GM21360 (cell line): ENCODE measurements around the gene CACNA2D3.
"Not testable (repeated sequence)": the region's sequence is repeated elsewhere in the genome, so short reads cannot be mapped to it uniquely, and the experiment has no call there.

ENCODE experiments used
- ATAC-seq: cut with Tn5 transposase; IDR thresholded peaks from one replicate; pipeline ENCODE4 v1.9.1; 2021; ENCODE audit warnings: mild to moderate bottlenecking, moderate library complexity; ENCODE audit not compliant: unreplicated experiment

Gene CACNA2D3

DNA sequence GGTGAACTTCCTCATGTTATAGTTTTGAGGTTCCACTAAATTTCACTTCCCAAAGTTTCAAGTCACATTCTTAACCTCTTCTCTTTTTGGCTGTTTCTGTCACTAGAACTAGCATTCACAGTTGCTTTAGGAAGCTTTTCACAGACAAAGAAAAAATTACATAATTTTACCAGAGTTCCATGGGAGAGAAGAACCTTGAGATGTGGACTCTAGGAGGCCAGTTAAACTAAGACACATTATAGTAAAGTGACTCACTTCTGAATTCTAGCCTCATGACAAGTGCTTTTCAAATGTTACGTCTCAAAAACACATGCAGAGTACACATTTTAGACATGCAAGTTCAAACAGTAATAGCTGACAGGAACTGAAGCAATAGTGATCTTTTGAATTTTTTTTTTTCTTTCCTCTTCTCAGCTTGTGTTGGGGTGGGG is 845.4 kb downstream of the CACNA2D3 start:
- ATAC-seq = no peak

DNA sequence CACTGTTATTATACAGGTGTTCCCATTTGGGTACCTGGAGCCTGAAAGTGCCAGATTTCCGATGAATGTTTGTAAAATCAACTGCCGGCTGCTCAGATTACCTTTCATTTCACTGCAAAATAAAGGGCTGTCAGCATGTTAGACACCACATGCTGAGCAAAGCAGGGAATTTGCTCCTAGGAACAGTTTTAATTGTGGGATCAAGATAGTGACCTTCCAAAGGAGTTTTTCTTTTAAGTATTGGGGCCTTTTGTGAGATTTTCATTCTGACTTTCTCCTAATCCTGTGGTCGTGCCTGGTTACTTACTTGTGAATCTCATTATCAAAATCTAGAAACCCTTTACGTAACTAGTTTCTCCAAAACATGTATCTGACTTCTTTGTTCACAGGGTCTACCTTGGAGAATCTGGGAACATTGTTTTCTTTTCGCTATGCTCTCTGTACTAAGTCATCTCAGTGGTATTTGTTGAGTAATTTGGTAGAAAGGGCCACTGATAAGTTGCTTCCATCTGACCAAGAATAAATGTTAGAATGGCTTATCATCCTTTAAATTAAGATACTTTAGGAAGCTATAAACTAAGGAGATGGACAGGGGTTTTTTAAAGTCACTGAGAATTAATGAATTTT is 846.3 kb downstream of the CACNA2D3 start:
- no peak for ATAC-seq

DNA sequence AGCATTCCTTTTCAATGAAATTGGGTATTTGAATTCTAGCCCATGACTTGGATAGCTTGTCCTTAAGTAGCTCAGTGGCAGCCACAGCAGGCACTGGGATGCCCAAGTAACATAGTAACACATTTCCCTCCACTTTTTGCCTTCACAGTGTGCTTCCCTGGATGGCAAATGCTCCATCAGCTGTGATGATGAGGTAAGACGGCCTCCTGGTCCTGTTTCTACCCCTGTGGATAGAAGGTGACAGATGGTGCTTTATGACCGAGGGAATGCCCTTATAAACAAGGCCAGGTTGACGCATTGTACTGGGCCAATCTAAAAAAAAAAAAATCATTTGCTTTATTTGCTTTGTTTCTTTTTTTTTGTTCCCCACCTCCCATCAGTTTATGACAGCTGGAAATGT is 847.3 kb downstream of the CACNA2D3 start:
- no peak for ATAC-seq

DNA sequence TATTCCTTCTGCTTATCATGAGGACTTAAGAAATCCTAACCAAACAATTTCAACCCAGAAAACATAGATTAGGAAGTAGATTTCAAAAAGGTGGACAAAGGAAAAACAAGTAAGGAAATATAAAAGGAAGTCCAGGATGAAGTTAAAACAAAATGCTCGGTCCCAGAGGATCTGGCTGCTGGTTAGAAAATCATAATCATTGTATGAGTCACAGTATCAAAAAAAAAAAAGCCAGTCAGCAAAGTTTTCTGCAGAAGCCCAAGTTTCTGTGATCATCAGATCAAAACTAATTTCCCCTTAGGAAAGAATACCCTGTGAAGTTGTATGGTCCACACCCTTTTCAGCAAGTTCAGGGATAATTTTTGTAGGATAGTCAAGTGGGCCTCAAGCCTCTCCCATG is 848.5 kb downstream of the CACNA2D3 start:
- no peak for ATAC-seq

DNA sequence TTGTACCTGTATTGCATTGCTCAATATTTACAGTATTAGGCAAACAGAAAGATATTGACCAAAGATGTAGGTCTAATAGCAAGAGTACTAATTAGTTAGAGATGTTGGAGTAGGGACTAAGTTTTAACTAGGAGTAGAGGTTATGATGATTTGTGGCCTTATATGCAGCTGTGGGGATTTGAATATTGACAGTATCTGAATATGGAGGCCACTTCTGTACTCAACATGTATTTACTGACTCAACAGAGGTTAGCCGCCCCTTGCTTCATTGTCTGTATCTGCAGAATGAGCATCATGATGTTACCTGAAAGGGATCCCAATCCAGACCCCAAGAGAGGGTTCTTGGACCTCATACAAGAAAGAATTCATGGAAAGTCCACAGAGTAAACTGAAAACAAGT is 855.1 kb downstream of the CACNA2D3 start:
- no peak for ATAC-seq

DNA sequence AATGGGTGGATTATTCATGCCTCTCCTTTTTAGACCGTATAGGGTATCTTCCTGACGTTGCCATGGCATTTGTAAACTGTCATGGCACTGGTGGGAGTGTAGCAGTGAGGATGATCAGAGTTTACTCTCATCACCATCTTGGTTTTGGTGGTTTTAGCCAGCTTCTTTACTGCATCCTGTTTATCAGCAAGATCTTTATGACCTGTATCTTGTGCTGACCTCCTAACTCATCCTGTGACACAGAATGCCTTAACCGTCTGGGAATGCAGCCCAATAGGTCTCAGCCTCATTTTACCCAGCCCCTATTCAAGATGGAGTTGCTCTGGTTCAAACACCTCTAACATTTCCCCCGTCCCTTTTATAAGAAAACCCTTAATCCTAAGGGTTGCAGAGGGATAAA is 855.6 kb downstream of the CACNA2D3 start:
- not testable (repeated sequence) for ATAC-seq

DNA sequence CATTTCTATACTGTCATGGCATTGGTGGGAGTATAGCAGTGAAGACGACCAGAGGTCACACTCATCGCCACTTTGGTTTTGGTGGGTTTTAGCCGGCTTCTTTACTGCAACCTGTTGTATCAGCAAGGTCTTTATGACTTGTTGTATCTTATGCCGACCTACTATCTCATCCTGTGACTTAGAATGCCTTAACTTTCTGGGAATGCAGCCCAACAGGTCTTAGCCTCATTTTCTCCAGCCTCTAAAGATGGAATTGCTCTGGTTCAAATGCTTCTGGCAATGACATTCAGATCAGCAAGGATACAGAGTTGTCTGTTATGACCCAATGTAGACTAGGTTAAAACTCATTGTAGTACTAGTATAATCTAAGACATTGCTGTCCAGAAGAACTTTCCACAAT is 860.5 kb downstream of the CACNA2D3 start:
- ATAC-seq = no peak

DNA sequence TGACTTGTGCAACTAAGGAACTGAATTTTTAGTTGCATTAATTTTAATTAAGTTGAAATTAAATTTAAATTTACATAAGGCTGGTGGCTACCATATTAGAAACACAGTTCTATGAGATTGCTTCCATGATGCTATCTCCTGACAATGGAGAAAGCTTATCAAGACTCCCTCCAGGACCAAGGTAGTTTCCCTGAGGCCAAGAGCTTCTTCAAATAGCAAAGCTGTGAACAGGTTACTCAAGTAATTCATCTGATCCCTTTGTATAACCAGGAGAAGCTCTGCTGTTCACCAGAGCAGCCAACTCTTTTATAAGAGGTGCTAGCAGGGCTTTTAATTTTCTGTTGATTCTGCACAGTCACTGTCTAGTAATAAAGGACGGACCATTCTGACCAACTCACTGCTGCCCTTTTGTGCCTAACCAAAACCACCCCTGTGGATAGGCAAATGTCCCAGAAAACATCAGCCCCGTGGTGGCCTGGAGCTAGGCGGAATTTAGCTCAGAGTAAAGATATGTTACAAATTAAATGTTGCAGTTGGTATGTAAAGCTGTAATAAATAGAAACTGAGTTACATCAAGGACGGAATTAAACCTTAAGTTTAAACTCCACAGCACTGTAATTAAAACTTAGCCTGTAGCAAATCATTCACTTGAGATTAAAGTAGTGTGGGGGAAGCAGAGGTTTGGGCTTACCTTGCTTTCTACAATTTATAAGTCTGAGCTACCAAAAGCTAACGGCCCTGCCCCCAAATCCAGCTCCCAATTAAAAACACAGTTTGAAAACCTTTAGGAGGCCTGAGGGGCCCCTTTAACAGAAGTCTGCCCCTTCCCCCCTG is 861.1 kb downstream of the CACNA2D3 start:
- no peak for ATAC-seq

DNA sequence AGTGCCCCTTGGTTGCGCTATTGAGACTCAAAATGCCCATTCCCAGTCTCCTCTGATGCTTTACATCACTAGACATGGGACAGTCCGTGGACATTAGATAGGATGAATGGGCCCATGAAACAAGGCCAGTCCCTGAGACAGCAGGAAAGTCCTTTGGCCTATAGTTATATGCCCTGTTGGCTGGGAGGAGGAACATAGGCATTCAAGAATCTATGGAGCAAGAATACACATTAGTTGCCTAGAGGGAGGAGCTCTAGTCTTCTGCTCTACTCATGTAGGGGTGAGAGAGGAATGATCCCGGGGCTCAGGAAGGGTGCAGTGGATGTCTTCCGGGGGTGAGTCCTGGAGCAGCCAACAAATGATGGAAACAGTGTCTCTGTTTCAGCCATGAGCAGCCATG is 863.5 kb downstream of the CACNA2D3 start:
- no peak for ATAC-seq

DNA sequence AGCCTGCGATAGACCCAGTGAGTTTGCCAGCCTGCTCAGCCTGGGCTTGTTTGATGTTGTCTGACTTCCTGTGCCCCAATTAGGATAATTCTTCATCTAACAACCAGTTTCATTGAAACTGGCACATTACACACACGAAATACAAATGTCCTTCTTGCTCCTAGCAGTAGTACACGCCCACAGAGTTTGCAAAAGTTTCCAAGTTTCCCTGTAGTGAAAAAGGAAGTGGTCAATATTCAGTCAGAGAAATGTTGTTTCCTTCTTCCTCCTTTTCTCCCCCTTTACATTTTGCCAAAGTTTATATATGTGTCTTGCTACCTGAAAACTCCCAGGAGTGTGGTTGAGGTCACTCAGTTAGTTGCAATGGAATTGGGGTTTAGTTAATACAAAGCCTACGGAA is 863.9 kb downstream of the CACNA2D3 start:
- no peak for ATAC-seq

DNA sequence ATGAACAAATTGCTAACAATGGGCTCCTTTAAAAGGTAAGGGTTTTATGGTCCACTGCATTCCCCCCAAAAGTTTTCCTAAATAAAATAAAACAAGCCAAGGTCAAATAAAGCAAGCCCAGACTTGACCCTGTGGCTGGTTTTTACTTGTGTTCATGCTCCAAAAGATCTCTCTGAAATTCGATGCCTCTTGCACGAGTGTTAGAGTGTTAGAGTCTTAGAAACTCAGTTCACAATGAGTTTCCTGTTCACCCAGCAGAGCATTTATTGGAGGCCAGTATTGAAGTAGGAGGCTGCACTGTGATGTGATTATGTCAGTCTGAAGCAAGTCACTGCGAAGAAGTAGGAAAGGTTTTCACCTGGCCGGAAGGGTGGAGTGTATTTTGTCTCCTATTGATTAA is 865.4 kb downstream of the CACNA2D3 start:
- ATAC-seq = no peak

DNA sequence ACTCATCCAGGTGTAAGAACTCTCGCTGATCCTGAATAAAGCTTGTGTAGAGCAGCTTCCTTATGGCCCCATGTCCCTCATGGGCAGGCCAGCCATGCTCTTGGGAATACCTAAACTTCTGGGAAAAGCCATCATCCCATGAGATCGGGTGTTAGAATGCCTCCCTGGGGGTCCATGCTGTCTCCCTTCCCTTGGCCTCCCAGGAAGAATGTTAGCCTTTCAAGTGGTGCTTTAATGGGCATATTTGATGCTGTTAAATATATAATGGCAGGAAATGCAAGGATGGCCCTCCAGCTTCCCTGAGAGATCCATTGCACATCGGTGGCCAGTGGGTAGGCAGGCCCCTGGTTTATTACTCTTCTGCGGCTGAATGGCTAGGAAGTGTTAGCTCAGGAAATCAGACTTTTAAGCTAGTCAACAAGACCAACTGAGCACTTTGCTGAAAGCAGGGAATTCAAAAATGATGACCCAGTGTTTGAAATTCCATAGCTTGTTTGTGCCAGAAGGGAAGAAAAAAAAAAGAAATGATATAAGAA is 866.0 kb downstream of the CACNA2D3 start:
- ATAC-seq = no peak

DNA sequence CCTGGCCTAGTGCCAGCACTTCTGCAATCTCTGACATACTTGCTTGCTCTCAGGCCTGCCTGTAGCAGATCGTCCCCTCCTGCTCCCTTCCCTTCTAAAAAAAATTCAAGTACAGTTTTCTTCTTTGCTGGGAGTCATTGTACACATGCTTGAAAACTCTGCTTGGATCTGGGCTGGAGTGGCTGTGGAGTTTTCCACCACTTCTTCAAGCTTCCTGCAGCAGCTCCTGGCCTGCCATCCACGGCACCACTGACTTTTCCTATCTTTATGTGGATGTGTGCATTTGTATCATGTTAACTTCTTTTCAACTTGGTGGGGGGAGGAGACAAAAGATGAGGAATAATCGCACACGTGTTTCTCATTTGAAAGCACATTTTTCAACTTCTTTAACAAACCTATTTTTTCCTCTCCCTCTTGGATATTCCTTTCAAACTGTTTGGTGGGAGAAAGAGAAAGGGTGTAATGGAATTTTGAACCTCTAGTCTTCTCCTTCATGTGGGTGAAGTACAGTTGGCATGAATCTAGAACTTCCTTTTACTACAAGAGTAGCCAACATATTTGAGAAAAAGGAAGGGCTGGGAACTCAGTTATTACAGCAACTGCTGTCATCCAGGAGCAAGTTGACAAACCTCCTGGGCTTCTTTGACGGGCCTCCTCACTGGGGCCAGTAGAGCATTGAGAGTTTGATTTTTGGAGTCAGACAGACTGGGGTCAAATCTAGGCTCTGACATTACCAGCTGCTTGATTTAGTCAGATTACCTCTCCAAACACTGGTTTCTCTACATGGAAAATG is 866.7 kb downstream of the CACNA2D3 start:
- no peak for ATAC-seq

DNA sequence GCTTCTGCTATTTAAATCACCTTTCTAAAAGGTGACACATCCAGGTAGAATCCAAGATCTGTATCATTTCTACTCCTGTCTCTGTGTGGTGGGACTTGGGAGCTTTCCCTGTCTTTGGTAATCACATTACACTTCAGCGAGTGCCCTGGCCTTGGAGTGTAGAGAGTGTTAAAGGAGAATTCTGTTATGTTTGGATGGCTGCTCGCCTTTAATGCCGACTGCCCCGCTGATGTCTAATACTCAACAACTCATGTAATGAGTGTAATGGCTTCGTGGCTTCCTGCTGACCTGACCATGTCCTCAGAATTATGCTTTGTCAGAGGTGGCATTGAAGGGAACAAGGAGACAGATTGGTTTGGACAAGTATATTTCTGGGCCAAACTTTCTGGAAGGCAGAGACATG is 871.8 kb downstream of the CACNA2D3 start:
- ATAC-seq = no peak

DNA sequence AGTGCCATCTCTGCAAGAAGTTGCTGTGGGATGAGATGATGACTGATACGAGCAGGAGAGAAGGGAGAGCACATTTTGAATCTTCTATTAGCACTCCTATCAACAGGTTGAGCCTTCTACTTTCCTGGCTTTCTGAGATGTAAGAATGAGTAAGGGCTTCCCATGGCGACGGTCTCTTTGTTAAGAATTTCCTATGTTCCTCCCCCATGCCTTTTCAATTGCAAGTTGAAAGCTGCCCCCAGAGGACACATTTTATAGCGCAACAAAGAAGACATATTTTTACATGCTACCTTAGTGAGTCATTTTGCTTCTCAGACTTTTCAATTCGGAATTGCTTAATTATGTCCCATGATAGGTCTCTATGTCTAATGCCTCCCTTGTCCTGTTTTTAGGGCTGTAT is 876.8 kb downstream of the CACNA2D3 start:
- no peak for ATAC-seq

DNA sequence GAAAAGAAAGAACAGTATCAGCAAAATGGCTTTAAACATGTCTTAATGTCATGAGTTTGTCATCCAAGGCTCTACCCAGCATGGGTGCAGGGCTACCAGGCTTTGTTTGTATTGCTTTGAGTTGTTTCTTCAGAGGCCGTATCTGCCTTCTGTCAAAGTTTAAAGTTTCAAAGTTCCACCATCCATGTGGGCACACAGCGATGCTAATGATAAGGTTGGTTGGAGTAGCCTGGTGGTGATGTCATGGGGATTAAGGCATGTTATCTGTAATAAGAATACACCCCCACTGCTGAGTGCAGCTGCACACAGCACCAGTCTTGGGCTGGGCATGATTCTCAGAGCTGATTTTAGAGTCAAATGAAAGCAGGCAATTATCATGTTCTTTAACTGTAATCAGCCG is 877.5 kb downstream of the CACNA2D3 start:
- no peak for ATAC-seq

DNA sequence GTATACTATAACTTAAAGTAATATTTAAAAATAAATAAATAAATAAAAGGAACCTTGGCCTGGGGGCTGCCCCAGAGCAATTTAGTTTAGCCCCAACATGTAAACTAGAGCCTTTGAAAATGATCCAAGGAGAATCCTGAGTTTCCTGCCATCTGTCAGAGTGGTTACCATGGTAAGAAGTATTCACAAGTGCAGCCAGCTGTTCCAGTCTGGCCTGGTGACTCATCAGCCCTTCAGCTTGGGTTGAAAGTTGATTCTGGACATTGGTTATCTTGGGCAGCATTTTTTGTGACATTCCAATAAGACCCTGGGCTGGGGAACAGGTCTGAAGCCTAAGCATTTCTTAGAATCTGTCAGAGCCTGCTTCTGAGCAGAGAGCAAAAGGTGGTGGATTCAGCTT is 878.2 kb downstream of the CACNA2D3 start:
- ATAC-seq = no peak

DNA sequence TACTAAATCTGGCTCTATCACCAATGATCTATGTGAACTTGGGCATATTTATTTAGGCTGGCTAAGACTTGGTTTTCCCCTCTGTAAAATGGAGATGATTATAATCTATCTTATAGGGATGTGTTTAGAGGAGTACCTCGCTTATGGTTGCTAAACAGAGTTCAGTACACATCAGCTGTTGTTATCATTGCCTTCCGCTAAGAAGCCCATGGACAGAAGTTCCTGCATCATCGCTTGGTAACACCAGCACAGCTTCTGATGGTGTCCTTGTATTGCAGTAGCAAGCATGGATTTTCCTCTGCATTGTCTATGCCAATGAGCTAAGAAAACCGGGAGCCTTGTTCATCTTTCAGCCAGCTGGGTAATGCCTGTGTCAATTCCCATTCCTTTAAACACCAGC is 878.6 kb downstream of the CACNA2D3 start:
- ATAC-seq = no peak

DNA sequence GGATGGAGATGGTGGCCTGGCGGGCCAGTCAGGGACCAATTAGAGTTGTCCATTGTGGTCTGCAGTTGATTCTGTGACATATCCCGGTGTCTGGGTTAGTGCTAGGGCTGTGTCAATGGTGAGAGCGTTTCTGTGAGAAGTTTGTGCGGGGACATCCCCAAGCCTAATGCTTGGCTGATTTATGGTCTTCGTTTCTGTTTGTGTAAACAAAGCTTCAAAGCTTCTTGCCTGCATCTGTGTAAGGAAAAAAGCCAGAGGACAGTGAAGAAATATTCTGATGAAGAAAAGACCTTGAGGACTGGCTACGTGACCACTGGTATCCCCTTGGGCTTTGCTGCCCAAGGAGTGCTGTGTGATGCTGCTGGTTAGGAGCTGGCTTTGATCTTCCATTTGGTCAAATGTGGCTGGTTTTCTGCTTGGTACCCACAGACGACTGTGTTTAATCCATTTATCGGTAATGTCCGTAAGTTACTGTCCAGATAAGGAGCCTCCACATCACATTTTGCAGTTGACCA is 880.1 kb downstream of the CACNA2D3 start:
- no peak for ATAC-seq

DNA sequence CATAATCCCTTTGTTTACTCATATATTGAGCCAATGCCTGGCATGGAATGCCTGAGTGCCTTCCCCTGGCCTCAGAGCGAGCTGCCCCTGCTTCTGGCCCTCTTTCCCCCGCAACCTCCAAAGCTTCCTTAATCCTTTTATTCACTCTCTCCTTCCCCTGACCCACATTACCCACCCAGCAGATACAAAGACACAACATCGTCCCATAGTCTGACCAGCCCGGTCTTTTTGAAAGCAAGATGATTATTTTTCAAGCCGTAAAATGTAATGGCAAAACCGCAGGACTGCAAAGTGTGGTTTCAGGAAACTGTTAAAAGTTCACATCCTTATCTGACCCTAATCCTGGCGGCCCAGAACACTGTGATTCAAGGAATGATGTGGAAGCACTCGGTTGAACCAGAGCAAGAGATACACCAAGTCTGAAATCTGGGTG is 883.9 kb downstream of the CACNA2D3 start:
- ATAC-seq = no peak

DNA sequence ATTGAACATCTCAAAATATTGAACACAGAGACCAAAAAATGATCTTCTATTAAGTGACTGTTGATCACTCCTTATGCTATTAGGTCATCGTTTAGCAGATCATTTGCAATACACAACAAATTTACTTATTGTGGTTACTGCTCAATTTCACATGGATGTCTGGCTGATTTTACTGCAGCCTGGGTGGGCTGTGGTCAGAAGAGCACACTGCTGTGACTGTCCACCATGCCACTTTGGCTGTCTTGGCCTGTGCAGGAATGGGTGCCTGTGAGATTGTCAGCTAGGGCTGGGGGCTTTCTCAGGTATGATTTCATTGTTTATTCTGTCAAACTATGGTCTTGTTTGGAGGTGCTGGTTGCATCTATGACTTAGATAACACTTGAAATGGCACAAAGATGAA is 885.6 kb downstream of the CACNA2D3 start:
- no peak for ATAC-seq
